WERI-Rb-1 (cell line): Measurements from ENCODE around the gene ABCD1.
"Not testable (repeated sequence)": the region's sequence is repeated elsewhere in the genome, so short reads cannot be mapped to it uniquely, and the experiment has no call there.

ENCODE experiments used
- DNase-seq: peaks from one replicate; pipeline ENCODE4 v3.0.0-alpha.2; 2020
- H3K27ac ChIP-seq: fragments of 250-450 bp; sonication (Bioruptor Pico); 2 replicates; pipeline ENCODE4 v1.5.1; 2020; ENCODE audit warnings: mild to moderate bottlenecking, moderate library complexity
- H3K27me3 ChIP-seq: fragments of 250-450 bp; sonication (Bioruptor Pico); 2 replicates; pipeline ENCODE4 v1.5.1; 2021; ENCODE audit warnings: mild to moderate bottlenecking, low read depth, moderate library complexity; ENCODE audit not compliant: insufficient read depth, severe bottlenecking
- H3K36me3 ChIP-seq: fragments of 250-450 bp; sonication (Bioruptor Pico); 2 replicates; pipeline ENCODE4 v1.5.1; 2020; ENCODE audit warnings: mild to moderate bottlenecking, moderate library complexity
- H3K4me3 ChIP-seq: 2 replicates; pipeline ENCODE4 v1.5.1; 2011; ENCODE audit warnings: low read depth, mild to moderate bottlenecking, control low read depth, low read length
- H3K9me3 ChIP-seq: fragments of 250-450 bp; sonication (Bioruptor Pico); 2 replicates; pipeline ENCODE4 v1.5.1; 2021; ENCODE audit warnings: mild to moderate bottlenecking, moderate library complexity; ENCODE audit not compliant: severe bottlenecking
- CTCF ChIP-seq: IDR thresholded peaks from 2 replicates; pipeline ENCODE4 v1.5.1; 2011; ENCODE audit warnings: low read depth, mild to moderate bottlenecking, control low read depth, inconsistent platforms, low read length

Gene ABCD1

GRCh38 chrX:153740631-153741222, 16.1 kb downstream of the ABCD1 start:
- no peak for DNase-seq
- no peak overlapping the region for H3K27ac ChIP-seq
- H3K9me3 ChIP-seq = no peaks in the 10 kb centered on the region
- H3K36me3 ChIP-seq = peaks cover 10% of the 10 kb centered on the region
- H3K4me3 ChIP-seq = no peak overlapping the region
- H3K27me3 ChIP-seq = peaks cover 5% of the 10 kb centered on the region
- TF ChIP-seq CTCF = no peak

- DNase-seq = no peak
- H3K4me3 ChIP-seq = no peak overlapping the region
- H3K36me3 ChIP-seq = peaks cover 10% of the 10 kb centered on the region
- no peaks in the 10 kb centered on the region for H3K9me3 ChIP-seq
- TF ChIP-seq CTCF = no peak
- no peak overlapping the region for H3K27ac ChIP-seq
- H3K27me3 ChIP-seq = peaks cover 5% of the 10 kb centered on the region
These were observed 16.8 kb downstream of the ABCD1 start for GRCh38 chrX:153741446-153741845.

- H3K9me3 ChIP-seq, H3K36me3 ChIP-seq, H3K27ac ChIP-seq, H3K27me3 ChIP-seq, H3K4me3 ChIP-seq, DNase-seq: not testable (repeated sequence)
These were observed 17.5 kb downstream of the ABCD1 start for GRCh38 chrX:153742111-153742510.

GRCh38 chrX:153742796-153743467, 18.3 kb downstream of the ABCD1 start:
- not testable (repeated sequence) for DNase-seq, H3K36me3 ChIP-seq, H3K27ac ChIP-seq, H3K4me3 ChIP-seq, H3K27me3 ChIP-seq, H3K9me3 ChIP-seq

GRCh38 chrX:153743468-153744209, 19.0 kb downstream of the ABCD1 start:
- peak; percentile 13; the same call in 1 of the 2 replicates for TF ChIP-seq CTCF
- H3K27ac ChIP-seq = peak overlapping the region; percentile 24; the same call in 1 of the 2 replicates
- not testable (repeated sequence) for H3K27me3 ChIP-seq, H3K4me3 ChIP-seq, H3K9me3 ChIP-seq, H3K36me3 ChIP-seq
- peak; percentile 84 for DNase-seq

- H3K27ac ChIP-seq = peak overlapping the region; percentile 24; the same call in 1 of the 2 replicates
- H3K4me3 ChIP-seq = no peak overlapping the region
- no peaks in the 10 kb centered on the region for H3K9me3 ChIP-seq
- peaks cover 2% of the 10 kb centered on the region for H3K27me3 ChIP-seq
- H3K36me3 ChIP-seq = 0 out of 2 replicates have a peak, but pooled peaks cover 1% of the 10 kb centered on the region
- peak; percentile 59 for DNase-seq
- TF ChIP-seq CTCF = peak; percentile 73
These were observed 19.8 kb downstream of the ABCD1 start for GRCh38 chrX:153744210-153745066.

- not testable (repeated sequence) for H3K36me3 ChIP-seq, H3K4me3 ChIP-seq, H3K27me3 ChIP-seq, H3K9me3 ChIP-seq, H3K27ac ChIP-seq
- peak; percentile 58 for DNase-seq
These were observed 20.4 kb downstream of the ABCD1 start for GRCh38 chrX:153745067-153745433.
